ENCODE data around the gene HOXD13. TPM values are rescaled to one million over a fixed set of nuclear protein-coding genes. Genes with fewer than 3 reads are reported as not detected.

HOXD13 gene
- total RNA-seq, 3 donors from 2014 or later: not detected

- no peak overlapping the region for H3K4me3 Mint-ChIP-seq
- H3K27me3 Mint-ChIP-seq (ENCODE audit: low read depth): peaks cover 88% of the 10 kb centered on the region
- H3K36me3 Mint-ChIP-seq (ENCODE audit: insufficient read depth): peaks cover 1% of the 10 kb centered on the region
- ATAC-seq (no peak), DNase-seq (no peak)
- peaks cover 19% of the 10 kb centered on the region for H3K4me1 Mint-ChIP-seq (ENCODE audit: low read depth)
- peaks cover 4% of the 10 kb centered on the region for H3K9me3 Mint-ChIP-seq
Measured at GRCh38 chr2:176123411-176124109, 31.0 kb downstream of the HOXD13 start.

- Mint-ChIP-seq H3K4me1 (ENCODE audit: low read depth) (peaks cover 22% of the 10 kb centered on the region), H3K4me3 (no peak overlapping the region)
Measured at GRCh38 chr2:176124110-176124946, 31.8 kb downstream of the HOXD13 start.

GRCh38 chr2:176124947-176125771 lies 32.6 kb downstream of the HOXD13 start:
- no peaks in the 10 kb centered on the region for H3K9me3 Mint-ChIP-seq
- peaks cover 22% of the 10 kb centered on the region for H3K4me1 Mint-ChIP-seq (ENCODE audit: low read depth)
- no peak for ATAC-seq
- peaks cover 81% of the 10 kb centered on the region for H3K27me3 Mint-ChIP-seq (ENCODE audit: low read depth)
- no peaks in the 10 kb centered on the region for H3K36me3 Mint-ChIP-seq (ENCODE audit: insufficient read depth)
- DNase-seq: no peak
- H3K4me3 Mint-ChIP-seq: no peak overlapping the region

More at GRCh38 chr2:176124110-176124946, 31.8 kb downstream of the HOXD13 start:
- no peaks in the 10 kb centered on the region for H3K9me3 Mint-ChIP-seq
- no peaks in the 10 kb centered on the region for H3K36me3 Mint-ChIP-seq (ENCODE audit: insufficient read depth)
- peaks cover 89% of the 10 kb centered on the region for H3K27me3 Mint-ChIP-seq (ENCODE audit: low read depth)
- DNase-seq (no peak), ATAC-seq (no peak)

- H3K36me3 Mint-ChIP-seq (ENCODE audit: insufficient read depth): no peaks in the 10 kb centered on the region
- peaks cover 24% of the 10 kb centered on the region for H3K4me1 Mint-ChIP-seq (ENCODE audit: low read depth)
- no peak overlapping the region for H3K4me3 Mint-ChIP-seq
- H3K9me3 Mint-ChIP-seq: no peaks in the 10 kb centered on the region
- H3K27me3 Mint-ChIP-seq (ENCODE audit: low read depth): peaks cover 77% of the 10 kb centered on the region
- DNase-seq: no peak
- no peak for ATAC-seq
Measured at GRCh38 chr2:176125772-176126054, 33.2 kb downstream of the HOXD13 start.

GRCh38 chr2:176126929-176127773 lies 34.6 kb downstream of the HOXD13 start:
- Mint-ChIP-seq H3K27me3 (ENCODE audit: low read depth) (peaks cover 79% of the 10 kb centered on the region), H3K4me3 (no peak overlapping the region), H3K36me3 (ENCODE audit: insufficient read depth) (no peaks in the 10 kb centered on the region), H3K4me1 (ENCODE audit: low read depth) (peaks cover 29% of the 10 kb centered on the region), H3K9me3 (peaks cover 4% of the 10 kb centered on the region)
- no peak for ATAC-seq
- peak; percentile 71 for DNase-seq

DNA sequence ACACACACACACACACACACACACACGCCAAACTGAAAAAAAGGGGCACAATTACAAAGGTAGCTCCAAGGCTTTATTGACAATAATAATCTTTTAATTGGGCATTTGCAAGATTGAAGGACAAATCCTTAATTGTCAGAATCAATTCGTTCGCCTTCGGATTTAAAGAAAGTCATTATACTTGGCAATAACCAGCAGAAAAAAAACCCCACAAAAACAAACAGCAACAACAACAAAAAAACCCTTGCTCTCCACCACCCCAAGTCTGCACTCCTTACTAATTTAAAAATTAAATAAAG lies 35.2 kb downstream of the HOXD13 start:
- Mint-ChIP-seq H3K27me3 (ENCODE audit: low read depth) (peaks cover 82% of the 10 kb centered on the region), H3K9me3 (peaks cover 4% of the 10 kb centered on the region), H3K4me3 (peak overlapping the region; percentile 11), H3K4me1 (ENCODE audit: low read depth) (peaks cover 31% of the 10 kb centered on the region), H3K36me3 (ENCODE audit: insufficient read depth) (no peaks in the 10 kb centered on the region)
- DNase-seq (no peak), ATAC-seq (no peak)

- H3K27me3 Mint-ChIP-seq (ENCODE audit: low read depth): peaks cover 85% of the 10 kb centered on the region
- H3K4me3 Mint-ChIP-seq: peak overlapping the region; percentile 59
- ATAC-seq: no peak
- H3K4me1 Mint-ChIP-seq (ENCODE audit: low read depth): peaks cover 31% of the 10 kb centered on the region
- no peak for DNase-seq
- H3K9me3 Mint-ChIP-seq: peaks cover 4% of the 10 kb centered on the region
- H3K36me3 Mint-ChIP-seq (ENCODE audit: insufficient read depth): no peaks in the 10 kb centered on the region
Measured at GRCh38 chr2:176128172-176128981, 35.9 kb downstream of the HOXD13 start.

- DNase-seq (no peak), ATAC-seq (peak in 1 of 2 donors; percentile 16)
- H3K4me1 Mint-ChIP-seq (ENCODE audit: low read depth): peaks cover 26% of the 10 kb centered on the region
- H3K9me3 Mint-ChIP-seq: peaks cover 4% of the 10 kb centered on the region
- no peaks in the 10 kb centered on the region for H3K36me3 Mint-ChIP-seq (ENCODE audit: insufficient read depth)
- H3K4me3 Mint-ChIP-seq: peak within 1 kb of the TSS; percentile 59
- H3K27me3 Mint-ChIP-seq (ENCODE audit: low read depth): peaks cover 85% of the 10 kb centered on the region
Measured at GRCh38 chr2:176128982-176129796, 36.7 kb downstream of the HOXD13 start, which contains the start of gene HOXD8. Gene HOXD8 (plus strand): TSS chr2:176129705. CDS start chr2:176130367, 662 bp downstream.

DNA sequence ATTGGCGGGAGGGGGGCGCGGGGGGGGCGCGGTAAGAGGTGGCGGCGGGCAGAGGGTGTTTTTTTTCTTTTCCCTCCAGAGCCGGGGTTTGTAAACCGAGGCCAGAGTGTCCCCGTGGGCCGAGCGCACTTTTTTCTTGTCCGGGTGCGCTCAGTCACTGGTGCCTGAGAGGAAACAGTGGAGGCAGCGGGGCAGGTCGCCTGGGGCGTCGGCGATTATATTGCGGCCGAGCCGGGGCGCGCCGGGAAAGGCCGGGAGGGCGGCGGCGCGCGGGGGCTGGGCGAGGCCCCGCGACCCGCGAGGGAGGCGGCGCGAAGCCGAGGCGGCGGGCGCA lies 37.3 kb downstream of the HOXD13 start:
- Mint-ChIP-seq H3K9me3 (peaks cover 4% of the 10 kb centered on the region), H3K4me3 (no peak overlapping the region), H3K4me1 (ENCODE audit: low read depth) (peaks cover 26% of the 10 kb centered on the region), H3K27me3 (ENCODE audit: low read depth) (peaks cover 85% of the 10 kb centered on the region), H3K36me3 (ENCODE audit: insufficient read depth) (no peaks in the 10 kb centered on the region)
- ATAC-seq: peak; percentile 4 to 12
- no peak for DNase-seq

DNA sequence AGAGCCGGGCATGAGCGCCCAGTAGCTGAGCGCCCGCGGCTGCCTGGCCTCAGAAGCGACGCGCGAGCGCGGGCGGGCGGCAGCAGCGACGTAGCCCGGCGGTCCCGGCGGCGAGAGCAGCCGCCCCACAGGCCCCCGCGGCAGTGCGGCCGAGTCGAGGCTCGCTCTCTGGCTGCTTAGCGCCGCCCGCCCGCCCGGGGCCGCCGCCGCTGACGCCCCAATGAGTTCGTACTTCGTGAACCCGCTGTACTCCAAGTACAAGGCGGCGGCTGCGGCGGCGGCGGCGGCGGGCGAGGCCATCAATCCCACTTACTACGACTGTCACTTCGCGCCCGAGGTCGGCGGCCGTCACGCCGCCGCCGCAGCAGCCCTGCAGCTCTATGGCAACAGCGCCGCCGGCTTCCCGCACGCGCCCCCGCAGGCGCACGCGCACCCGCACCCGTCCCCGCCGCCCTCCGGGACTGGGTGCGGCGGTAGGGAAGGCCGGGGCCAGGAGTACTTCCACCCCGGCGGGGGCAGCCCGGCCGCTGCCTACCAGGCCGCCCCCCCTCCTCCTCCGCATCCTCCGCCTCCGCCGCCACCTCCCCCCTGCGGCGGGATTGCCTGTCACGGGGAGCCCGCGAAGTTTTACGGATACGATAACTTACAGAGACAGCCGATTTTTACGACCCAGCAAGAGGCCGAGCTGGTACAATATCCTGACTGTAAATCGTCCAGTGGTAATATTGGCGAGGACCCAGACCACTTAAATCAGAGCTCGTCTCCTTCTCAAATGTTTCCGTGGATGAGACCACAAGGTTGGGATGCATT lies 37.8 kb downstream of the HOXD13 start:
- peaks cover 4% of the 10 kb centered on the region for H3K9me3 Mint-ChIP-seq
- DNase-seq (no peak), ATAC-seq (peak; percentile 42 to 49)
- peaks cover 27% of the 10 kb centered on the region for H3K4me1 Mint-ChIP-seq (ENCODE audit: low read depth)
- peaks cover 85% of the 10 kb centered on the region for H3K27me3 Mint-ChIP-seq (ENCODE audit: low read depth)
- peak overlapping the region; percentile 48 for H3K4me3 Mint-ChIP-seq
- H3K36me3 Mint-ChIP-seq (ENCODE audit: insufficient read depth): peaks cover under 1% of the 10 kb centered on the region

- peaks cover 32% of the 10 kb centered on the region for H3K4me1 Mint-ChIP-seq (ENCODE audit: low read depth)
- no peak for ATAC-seq
Measured at GRCh38 chr2:176130957-176131847, 38.7 kb downstream of the HOXD13 start.

More at GRCh38 chr2:176130957-176131847, 38.7 kb downstream of the HOXD13 start:
- Mint-ChIP-seq H3K27me3 (ENCODE audit: low read depth) (peaks cover 85% of the 10 kb centered on the region), H3K36me3 (ENCODE audit: insufficient read depth) (peaks cover 2% of the 10 kb centered on the region), H3K9me3 (peaks cover 4% of the 10 kb centered on the region), H3K4me3 (peak overlapping the region; percentile 48)
- no peak for DNase-seq

All from activated T-cell treated with anti-CD3 and anti-CD28 coated beads, Interleukin-2, amount 50 U/mL, for 4 hours (primary cell).